HepG2 (cell line): ENCODE measurements around the gene UBE2I.

ENCODE experiments used
- CTCF ChIP-seq: sonication (generic); formaldehyde crosslinking; IDR thresholded peaks from 2 replicates; pipeline ENCODE4 v1.5.0; 2020; ENCODE audit warnings: mild to moderate bottlenecking, missing genetic modification reagents, moderate library complexity
- GTF3A ChIP-seq: sonication (generic); formaldehyde crosslinking; conservative IDR thresholded peaks from 2 replicates; pipeline ENCODE4 v1.4.0; 2020; ENCODE audit warnings: mild to moderate bottlenecking, missing genetic modification reagents
- NR0B2 ChIP-seq: sonication (generic); formaldehyde crosslinking; IDR thresholded peaks from 2 replicates; pipeline ENCODE4 v1.4.0; 2020; ENCODE audit warnings: mild to moderate bottlenecking, missing genetic modification reagents

- TF ChIP-seq NR0B2 (CRISPR knock-in tag) (no peak), CTCF (no peak), GTF3A (CRISPR knock-in tag) (no peak)
These were observed 9.6 kb upstream of the UBE2I start for GRCh38 chr16:1299868-1300203.
